OCI-LY7 (cell line): Measurements from ENCODE around the gene IL17RE. TPM values are rescaled to one million over a fixed set of nuclear protein-coding genes. Genes with fewer than 3 reads are reported as not detected.

ENCODE experiments used
- BruUV-seq: library from RNA; stranded (reverse); fragments of 400-500 nt; replicated peaks from 2 replicates; lab custom pipeline; 2021; lab: Mats Ljungman, UMichigan
- CTCF ChIA-PET: fragments of 300-600 bp; sonication (Branson Sonifier 250); formaldehyde crosslinking; loops from one replicate; lab custom pipeline; 2022; ENCODE audit warnings: antibody characterized with exemption; ENCODE audit not compliant: unreplicated experiment; lab: Charles Lee
- POLR2A ChIA-PET: fragments of 300-600 bp; sonication (Branson Sonifier 250); formaldehyde crosslinking; loops from one replicate; lab custom pipeline; 2022; ENCODE audit warnings: antibody characterized with exemption; lab: Charles Lee
- DNase-seq: peaks from one replicate; pipeline ENCODE4 v3.0.0-alpha.2; 2015; ENCODE audit warnings: low spot score
- H2AFZ ChIP-seq: fragments of 200-600 bp; sonication (generic), shearing (Covaris generic); 2 replicates; pipeline ENCODE4 v1.6.1; 2014; ENCODE audit warnings: mild to moderate bottlenecking, antibody characterized with exemption, low read length, moderate library complexity
- H3K27ac ChIP-seq: fragments of 200-600 bp; sonication (generic); 2 replicates; pipeline ENCODE4 v1.5.1; 2014; ENCODE audit warnings: mixed run types, low read depth, mild to moderate bottlenecking, moderate library complexity, low read length, inconsistent platforms; ENCODE audit not compliant: poor library complexity, severe bottlenecking
- H3K36me3 ChIP-seq: fragments of 200-600 bp; sonication (generic); 2 replicates; pipeline ENCODE4 v1.6.1; 2014; ENCODE audit warnings: mild to moderate bottlenecking, antibody characterized with exemption, low read length, moderate library complexity, mixed read lengths; ENCODE audit not compliant: insufficient read depth
- H3K4me1 ChIP-seq: fragments of 200-600 bp; sonication (generic); 2 replicates; pipeline ENCODE4 v1.5.1; 2014; ENCODE audit warnings: mild to moderate bottlenecking, low read length; ENCODE audit not compliant: insufficient read depth, poor library complexity, severe bottlenecking
- H3K4me2 ChIP-seq: fragments of 200-600 bp; sonication (generic); 2 replicates; pipeline ENCODE4 v1.6.1; 2014; ENCODE audit warnings: mild to moderate bottlenecking, low read length
- H3K4me3 ChIP-seq: fragments of 200-600 bp; sonication (generic); 2 replicates; pipeline ENCODE4 v1.5.1; 2014; ENCODE audit warnings: mild to moderate bottlenecking, low read depth, low read length; ENCODE audit not compliant: poor library complexity, severe bottlenecking
- H3K79me2 ChIP-seq: fragments of 200-600 bp; sonication (generic); 2 replicates; pipeline ENCODE4 v1.6.1; 2016; ENCODE audit warnings: low read depth, mild to moderate bottlenecking, low read length, moderate library complexity, mixed read lengths; ENCODE audit not compliant: insufficient read depth
- H3K9me2 ChIP-seq: fragments of 200-600 bp; sonication (generic); 2 replicates; pipeline ENCODE4 v1.6.1; 2016; ENCODE audit warnings: mild to moderate bottlenecking, low read length, mixed read lengths; ENCODE audit not compliant: insufficient read depth
- H3K9me3 ChIP-seq: fragments of 200-600 bp; sonication (generic); 2 replicates; pipeline ENCODE4 v1.6.1; 2014; ENCODE audit warnings: mild to moderate bottlenecking, mixed run types, low read length, mixed read lengths
- H4K20me1 ChIP-seq: fragments of 200-600 bp; sonication (generic); 2 replicates; pipeline ENCODE4 v1.6.1; 2014; ENCODE audit warnings: mild to moderate bottlenecking, antibody characterized with exemption, low read length, moderate library complexity, mixed read lengths; ENCODE audit not compliant: insufficient read depth
- CTCF ChIP-seq: fragments of 200-600 bp; sonication (generic); conservative IDR thresholded peaks from 2 replicates; pipeline ENCODE4 v1.5.1; 2014; ENCODE audit warnings: mild to moderate bottlenecking, antibody characterized with exemption, low read length, moderate library complexity, mixed read lengths
- EZH2phosphoT487 ChIP-seq: fragments of 200-600 bp; sonication (generic); IDR thresholded peaks from 2 replicates; pipeline ENCODE4 v1.6.1; 2018; ENCODE audit warnings: low read depth, borderline replicate concordance, mild to moderate bottlenecking, mixed run types, antibody characterized with exemption, low read length, moderate library complexity, mixed read lengths
- intact Hi-C: fragments of 100-400 bp; cut with micrococcal nuclease; formaldehyde crosslinking; loops from one replicate; pipeline ENCODE4 v1.10.0; 2022; ENCODE audit not compliant: unreplicated experiment
- small RNA-seq: library from RNA; depleted of rRNA; stranded (forward); fragments of <200 nt; gene quantifications from one replicate; pipeline ENCODE3, GENCODE V24; 2014
- total RNA-seq, 2 experiments: library from RNA; depleted of rRNA in 1 of 2; stranded (reverse); fragments of >200 nt in 1 of 2; shearing (Covaris generic) in 1 of 2; gene quantifications; 2 replicates each; pipeline ENCODE4 v1.2.3, GENCODE V29; 2014 to 2022

The IL17RE gene
- total RNA-seq, 2 experiments from 2014 or later = 0.06 to 1.1 TPM

GRCh38 chr3:9965200-9965875, 62.7 kb downstream of the IL17RE start:
- CTCF ChIA-PET = interaction anchor here (1.0 kb wide), 1 partner anchor 10 kb away, joined by 4 read pairs; no protein-coding TSS in a partner anchor
- H3K36me3 ChIP-seq = peaks cover 66% of the 10 kb centered on the region

More at GRCh38 chr3:9965200-9965875, 62.7 kb downstream of the IL17RE start:
- BruUV-seq = no TSS peak
- Histone ChIP-seq H3K9me2 (no peaks in the 10 kb centered on the region), H3K4me1 (no peaks in the 10 kb centered on the region), H2AFZ (no peak overlapping the region), H4K20me1 (no peaks in the 10 kb centered on the region), H3K4me3 (no peak overlapping the region), H3K9me3 (no peaks in the 10 kb centered on the region), H3K79me2 (no peaks in the 10 kb centered on the region), H3K4me2 (no peak overlapping the region), H3K27ac (no peak overlapping the region)
- intact Hi-C loops = no loop called here
- TF ChIP-seq CTCF (no peak), EZH2phosphoT487 (no peak)
- POLR2A ChIA-PET = interaction anchor here (0.6 to 1.1 kb wide), 5 partner anchors 12 to 91 kb away, joined by 3 to 5 read pairs (median 3); no protein-coding TSS in a partner anchor
- no peak for DNase-seq

Small RNAs within 50 kb of the gene (small RNA-seq; reads per million reads assigned to genes)
- gene RNU6-882P = not detected

Other genes with a start within 250 kb of the IL17RE start
- gene CPNE9, start 199.0 kb upstream of the IL17RE start, total RNA-seq (2014; rRNA removed; shearing (Covaris generic)) = 0.08 TPM in 1 of 2 replicates, not detected in the other
- 0.22 TPM in 1 of 2 replicates, not detected in the other for gene CPNE9, start 199.0 kb upstream of the IL17RE start, total RNA-seq (2022)
- gene BRPF1, start 171.1 kb upstream of the IL17RE start, total RNA-seq (2014; rRNA removed; shearing (Covaris generic)) = 29.2 and 31.9 TPM in 2 replicates
- 31.5 and 35.5 TPM in 2 replicates for gene BRPF1, start 171.1 kb upstream of the IL17RE start, total RNA-seq (2022)
- gene OGG1, start 152.9 kb upstream of the IL17RE start, total RNA-seq (2014; rRNA removed; shearing (Covaris generic)) = 98.9 and 121 TPM in 2 replicates
- gene OGG1, start 152.9 kb upstream of the IL17RE start, total RNA-seq (2022) = 119 and 120 TPM in 2 replicates
- gene CAMK1, start 132.9 kb upstream of the IL17RE start, total RNA-seq (2014; rRNA removed; shearing (Covaris generic)) = not detected in 2 replicates
- not detected in 2 replicates for gene CAMK1, start 132.9 kb upstream of the IL17RE start, total RNA-seq (2022)
- 51.6 and 62.0 TPM in 2 replicates for gene TADA3, start 110.4 kb upstream of the IL17RE start, total RNA-seq (2014; rRNA removed; shearing (Covaris generic))
- gene TADA3, start 110.4 kb upstream of the IL17RE start, total RNA-seq (2022) = 56.4 and 58.5 TPM in 2 replicates
- 89.8 and 99.5 TPM in 2 replicates for gene ARPC4, start 109.8 kb upstream of the IL17RE start, total RNA-seq (2014; rRNA removed; shearing (Covaris generic))
- gene ARPC4, start 109.8 kb upstream of the IL17RE start, total RNA-seq (2022) = 93.5 and 118 TPM in 2 replicates
- 65.4 and 65.7 TPM in 2 replicates for gene TTLL3, start 92.6 kb upstream of the IL17RE start, total RNA-seq (2014; rRNA removed; shearing (Covaris generic))
- gene TTLL3, start 92.6 kb upstream of the IL17RE start, total RNA-seq (2022) = 127 and 136 TPM in 2 replicates
- gene RPUSD3, start 58.8 kb upstream of the IL17RE start, total RNA-seq (2014; rRNA removed; shearing (Covaris generic)) = 44.2 and 47.4 TPM in 2 replicates
- gene RPUSD3, start 58.8 kb upstream of the IL17RE start, total RNA-seq (2022) = 59.2 and 65.2 TPM in 2 replicates
- not detected in 2 replicates for gene CIDEC, start 22.6 kb upstream of the IL17RE start, total RNA-seq (2014; rRNA removed; shearing (Covaris generic))
- not detected in 2 replicates for gene CIDEC, start 22.6 kb upstream of the IL17RE start, total RNA-seq (2022)
- 20.4 and 21.0 TPM in 2 replicates for gene JAGN1, start 12.2 kb upstream of the IL17RE start, total RNA-seq (2014; rRNA removed; shearing (Covaris generic))
- 29.5 and 32.1 TPM in 2 replicates for gene JAGN1, start 12.2 kb upstream of the IL17RE start, total RNA-seq (2022)
- 0.73 TPM in 1 of 2 replicates, not detected in the other for gene IL17RC, start 14.2 kb downstream of the IL17RE start, total RNA-seq (2014; rRNA removed; shearing (Covaris generic))
- 0.23 TPM in 1 of 2 replicates, not detected in the other for gene IL17RC, start 14.2 kb downstream of the IL17RE start, total RNA-seq (2022)
- gene CRELD1, start 31.0 kb downstream of the IL17RE start, total RNA-seq (2014; rRNA removed; shearing (Covaris generic)) = 23.4 and 28.6 TPM in 2 replicates
- 20.9 and 21.6 TPM in 2 replicates for gene CRELD1, start 31.0 kb downstream of the IL17RE start, total RNA-seq (2022)
- 1.4 and 2.1 TPM in 2 replicates for gene PRRT3, start 49.6 kb downstream of the IL17RE start, total RNA-seq (2014; rRNA removed; shearing (Covaris generic))
- 4.1 and 4.3 TPM in 2 replicates for gene PRRT3, start 49.6 kb downstream of the IL17RE start, total RNA-seq (2022)
- gene EMC3, start 84.0 kb downstream of the IL17RE start, total RNA-seq (2014; rRNA removed; shearing (Covaris generic)) = 16.1 and 30.6 TPM in 2 replicates
- 31.7 and 33.4 TPM in 2 replicates for gene EMC3, start 84.0 kb downstream of the IL17RE start, total RNA-seq (2022)
- 112 and 116 TPM in 2 replicates for gene FANCD2, start 123.6 kb downstream of the IL17RE start, total RNA-seq (2014; rRNA removed; shearing (Covaris generic))
- 130 and 134 TPM in 2 replicates for gene FANCD2, start 123.6 kb downstream of the IL17RE start, total RNA-seq (2022)
- not detected in 2 replicates for gene FANCD2OS, start 205.4 kb downstream of the IL17RE start, total RNA-seq (2014; rRNA removed; shearing (Covaris generic))
- gene FANCD2OS, start 205.4 kb downstream of the IL17RE start, total RNA-seq (2022) = not detected in 2 replicates
- gene BRK1, start 212.8 kb downstream of the IL17RE start, total RNA-seq (2014; rRNA removed; shearing (Covaris generic)) = 67.5 and 80.4 TPM in 2 replicates
- gene BRK1, start 212.8 kb downstream of the IL17RE start, total RNA-seq (2022) = 102 and 105 TPM in 2 replicates
- gene VHL, start 238.9 kb downstream of the IL17RE start, total RNA-seq (2014; rRNA removed; shearing (Covaris generic)) = 79.9 and 82.1 TPM in 2 replicates
- gene VHL, start 238.9 kb downstream of the IL17RE start, total RNA-seq (2022) = 123 and 132 TPM in 2 replicates